ENCODE data around the gene UGT1A8.
"Not testable (repeated sequence)": the region's sequence is repeated elsewhere in the genome, so short reads cannot be mapped to it uniquely, and the experiment has no call there.

DNA sequence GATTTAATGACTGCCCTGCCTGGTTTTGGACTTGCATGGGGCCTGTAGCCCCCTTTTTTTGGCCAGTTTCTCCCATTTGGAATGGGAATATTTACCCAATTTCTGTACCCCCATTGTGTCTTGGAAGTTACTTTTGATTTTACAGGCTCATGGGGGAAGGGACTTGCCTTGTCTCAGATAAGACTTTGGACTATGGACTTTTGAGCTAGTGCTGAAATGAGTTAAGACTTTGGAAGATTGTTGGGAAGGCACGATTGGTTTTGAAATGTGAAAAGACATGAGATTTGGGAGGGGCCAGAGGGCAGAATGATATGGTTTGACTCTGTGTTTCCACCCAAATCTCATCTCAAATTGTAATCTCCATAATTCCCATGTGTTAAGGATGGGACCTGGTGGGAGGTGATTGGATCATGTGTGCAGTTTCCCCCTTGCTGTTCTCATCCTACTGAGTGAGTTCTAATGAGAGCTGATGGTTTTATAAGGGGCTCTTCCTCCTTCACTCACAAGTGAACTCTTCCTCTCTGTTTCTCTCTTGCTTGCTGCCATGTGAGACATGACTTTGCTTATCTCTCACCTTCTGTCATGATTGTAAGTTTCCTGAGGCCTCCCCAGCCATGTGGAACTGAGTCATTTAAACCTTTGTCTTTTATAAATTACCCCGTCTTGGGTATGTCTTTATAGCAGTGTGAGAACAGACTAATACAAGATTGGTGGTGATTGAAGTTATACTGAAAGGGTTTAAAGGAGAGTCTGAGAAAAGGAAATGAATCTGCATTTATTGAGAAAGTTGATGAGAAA lies 134.0 kb downstream of the UGT1A8 start:
- TF ChIP-seq, protein P1, sequence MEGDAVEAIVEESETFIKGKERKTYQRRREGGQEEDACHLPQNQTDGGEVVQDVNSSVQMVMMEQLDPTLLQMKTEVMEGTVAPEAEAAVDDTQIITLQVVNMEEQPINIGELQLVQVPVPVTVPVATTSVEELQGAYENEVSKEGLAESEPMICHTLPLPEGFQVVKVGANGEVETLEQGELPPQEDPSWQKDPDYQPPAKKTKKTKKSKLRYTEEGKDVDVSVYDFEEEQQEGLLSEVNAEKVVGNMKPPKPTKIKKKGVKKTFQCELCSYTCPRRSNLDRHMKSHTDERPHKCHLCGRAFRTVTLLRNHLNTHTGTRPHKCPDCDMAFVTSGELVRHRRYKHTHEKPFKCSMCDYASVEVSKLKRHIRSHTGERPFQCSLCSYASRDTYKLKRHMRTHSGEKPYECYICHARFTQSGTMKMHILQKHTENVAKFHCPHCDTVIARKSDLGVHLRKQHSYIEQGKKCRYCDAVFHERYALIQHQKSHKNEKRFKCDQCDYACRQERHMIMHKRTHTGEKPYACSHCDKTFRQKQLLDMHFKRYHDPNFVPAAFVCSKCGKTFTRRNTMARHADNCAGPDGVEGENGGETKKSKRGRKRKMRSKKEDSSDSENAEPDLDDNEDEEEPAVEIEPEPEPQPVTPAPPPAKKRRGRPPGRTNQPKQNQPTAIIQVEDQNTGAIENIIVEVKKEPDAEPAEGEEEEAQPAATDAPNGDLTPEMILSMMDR (conservative IDR thresholded peaks at IDR 0.05; ENCODE audit: low read depth in 2 of 2) = not testable (repeated sequence)
- not testable (repeated sequence) for TF ChIP-seq EZH2phosphoT487 (IDR thresholded peaks at IDR 0.05; ENCODE audit: unreplicated experiment); EZH2 (IDR thresholded peaks at IDR 0.05; ENCODE audit: low read depth, unreplicated experiment); POLR2AphosphoS5 (IDR thresholded peaks at IDR 0.05; ENCODE audit: low read depth); ZNF331 (CRISPR knock-in tag; IDR thresholded peaks at IDR 0.05; ENCODE audit: low read depth); NANOG (IDR thresholded peaks at IDR 0.05; ENCODE audit: borderline replicate concordance); CREB1 (CRISPR knock-in tag; IDR thresholded peaks at IDR 0.05; ENCODE audit: low read depth); JUNB (IDR thresholded peaks at IDR 0.05; ENCODE audit: unreplicated experiment)
